HCT116 (cell line): ENCODE measurements around the gene EDA2R.

Experiments
- EGR1 ChIP-seq: IDR thresholded peaks from 2 replicates; pipeline ENCODE4 v1.6.1; 2012; ENCODE audit warnings: low read depth
- EZH2 ChIP-seq: fragments of 200-600 bp; sonication (generic); IDR thresholded peaks from 2 replicates; pipeline ENCODE4 v1.6.1; 2017; ENCODE audit warnings: antibody characterized with exemption, mixed run types
- EZH2phosphoT487 ChIP-seq: fragments of 200-600 bp; IDR thresholded peaks from 2 replicates; pipeline ENCODE4 v1.6.1; 2018; ENCODE audit warnings: antibody characterized with exemption, borderline replicate concordance
- MAX ChIP-seq: IDR thresholded peaks from 2 replicates; pipeline ENCODE4 v1.6.1; 2012
- POLR2A ChIP-seq: IDR thresholded peaks from 2 replicates; pipeline ENCODE4 v1.7.0; 2011; ENCODE audit warnings: borderline replicate concordance; ENCODE audit not compliant: insufficient read depth, insufficient read length; ENCODE audit errors: extremely low read depth
- TF ChIP-seq, protein P1 (sequence below), 3 experiments: fragments of 200-600 bp in 1 of 3; sonication (generic) in 1 of 3; IDR thresholded peaks in 2 of 3; conservative IDR thresholded peaks in 1 of 3; 2 replicates each; pipeline ENCODE4 v1.5.1; 2012 to 2017; ENCODE audit warnings: low read depth in 2 of 3, low read length in 2 of 3, antibody characterized with exemption in 1 of 3, borderline replicate concordance in 1 of 3, control low read depth in 1 of 3, mild to moderate bottlenecking in 1 of 3, mixed read lengths in 1 of 3, mixed run types in 1 of 3, moderate library complexity in 1 of 3; ENCODE audit not compliant: insufficient read depth in 1 of 3
- TF ChIP-seq, protein P2 (sequence below): IDR thresholded peaks from 2 replicates; pipeline ENCODE4 v1.6.1; 2012

DNA sequence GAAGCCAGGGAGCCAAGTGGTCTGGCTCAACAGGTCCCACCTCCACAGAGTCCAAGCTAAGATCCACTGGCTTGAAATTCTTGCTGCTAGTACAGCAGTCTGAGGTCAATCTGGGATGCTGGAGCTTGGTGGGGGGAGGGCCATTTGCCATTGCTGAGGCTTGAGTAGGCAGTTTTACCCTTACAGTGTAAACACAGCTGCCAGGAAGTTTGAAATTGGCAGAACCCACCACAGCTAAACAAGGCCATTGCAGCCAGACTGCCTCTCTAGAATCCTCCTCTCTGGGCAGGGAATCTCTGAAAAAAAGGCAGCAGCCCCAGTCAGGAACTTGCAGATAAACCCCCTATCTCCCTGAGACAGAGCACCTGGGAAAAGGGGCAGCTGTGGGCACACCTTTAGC, 84.9 kb downstream of the EDA2R start:
- TF ChIP-seq POLR2A: no peak
- TF ChIP-seq, protein P1, sequence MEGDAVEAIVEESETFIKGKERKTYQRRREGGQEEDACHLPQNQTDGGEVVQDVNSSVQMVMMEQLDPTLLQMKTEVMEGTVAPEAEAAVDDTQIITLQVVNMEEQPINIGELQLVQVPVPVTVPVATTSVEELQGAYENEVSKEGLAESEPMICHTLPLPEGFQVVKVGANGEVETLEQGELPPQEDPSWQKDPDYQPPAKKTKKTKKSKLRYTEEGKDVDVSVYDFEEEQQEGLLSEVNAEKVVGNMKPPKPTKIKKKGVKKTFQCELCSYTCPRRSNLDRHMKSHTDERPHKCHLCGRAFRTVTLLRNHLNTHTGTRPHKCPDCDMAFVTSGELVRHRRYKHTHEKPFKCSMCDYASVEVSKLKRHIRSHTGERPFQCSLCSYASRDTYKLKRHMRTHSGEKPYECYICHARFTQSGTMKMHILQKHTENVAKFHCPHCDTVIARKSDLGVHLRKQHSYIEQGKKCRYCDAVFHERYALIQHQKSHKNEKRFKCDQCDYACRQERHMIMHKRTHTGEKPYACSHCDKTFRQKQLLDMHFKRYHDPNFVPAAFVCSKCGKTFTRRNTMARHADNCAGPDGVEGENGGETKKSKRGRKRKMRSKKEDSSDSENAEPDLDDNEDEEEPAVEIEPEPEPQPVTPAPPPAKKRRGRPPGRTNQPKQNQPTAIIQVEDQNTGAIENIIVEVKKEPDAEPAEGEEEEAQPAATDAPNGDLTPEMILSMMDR (IDR thresholded peaks at IDR 0.05 in 2 of 3, conservative IDR thresholded peaks at IDR 0.05 in 1 of 3; ENCODE audit: borderline replicate concordance in 1 of 3, insufficient read depth in 1 of 3, low read depth in 2 of 3, low read length in 2 of 3): no peak
- no peak for TF ChIP-seq EZH2phosphoT487
- no peak for TF ChIP-seq MAX
- TF ChIP-seq EGR1: no peak
- TF ChIP-seq, protein P2, sequence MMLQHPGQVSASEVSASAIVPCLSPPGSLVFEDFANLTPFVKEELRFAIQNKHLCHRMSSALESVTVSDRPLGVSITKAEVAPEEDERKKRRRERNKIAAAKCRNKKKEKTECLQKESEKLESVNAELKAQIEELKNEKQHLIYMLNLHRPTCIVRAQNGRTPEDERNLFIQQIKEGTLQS: no peak
- TF ChIP-seq EZH2: no peak
